Measurements from ENCODE around the gene AFAP1. TPM values are rescaled to one million over a fixed set of nuclear protein-coding genes. Genes with fewer than 3 reads are reported as not detected.

Gene AFAP1
- total RNA-seq, 1 donor from 2014 or later = 67.9 TPM

GRCh38 chr4:7788193-7788592 lies 151.5 kb downstream of the AFAP1 start:
- peaks cover 95% of the 10 kb centered on the region for H3K79me2 ChIP-seq (ENCODE audit: insufficient read depth, low read length)
- H3K27ac ChIP-seq (ENCODE audit: low read depth, low read length) = no peak overlapping the region

GRCh38 chr4:7787681-7788141 lies 151.9 kb downstream of the AFAP1 start:
- H3K27ac ChIP-seq (ENCODE audit: low read depth, low read length) = no peak overlapping the region
- peaks cover 66% of the 10 kb centered on the region for H3K36me3 ChIP-seq (ENCODE audit: insufficient read depth, low read length)
- no peak overlapping the region for H3K4me3 ChIP-seq (ENCODE audit: insufficient read depth, low read depth, low read length)
- Mint-ChIP-seq H3K36me3 (ENCODE audit: low read depth, unreplicated experiment) (peaks cover 28% of the 10 kb centered on the region), H3K9me3 (ENCODE audit: unreplicated experiment) (no peaks in the 10 kb centered on the region), H3K27me3 (ENCODE audit: low read depth, unreplicated experiment) (no peaks in the 10 kb centered on the region), H3K27ac (ENCODE audit: unreplicated experiment) (no peak overlapping the region), H3K4me1 (ENCODE audit: low read depth, unreplicated experiment) (no peaks in the 10 kb centered on the region), H3K4me3 (ENCODE audit: unreplicated experiment) (no peak overlapping the region)
- peaks cover 86% of the 10 kb centered on the region for H4K20me1 ChIP-seq (ENCODE audit: insufficient read depth, low read length)
- H3K4me1 ChIP-seq (ENCODE audit: insufficient read depth, low read length) = peaks cover 6% of the 10 kb centered on the region
- H2AFZ ChIP-seq (ENCODE audit: low read depth, low read length) = no peak overlapping the region
- FAIRE-seq = no peak
- DNase-seq (ENCODE audit: low read depth) = no peak
- H3K27me3 ChIP-seq (ENCODE audit: insufficient read depth, low read length) = no peaks in the 10 kb centered on the region
- no peaks in the 10 kb centered on the region for H3K9me3 ChIP-seq (ENCODE audit: insufficient read depth, low read depth, low read length)
- H3K79me2 ChIP-seq (ENCODE audit: insufficient read depth, low read length) = peaks cover 93% of the 10 kb centered on the region
- TF ChIP-seq EZH2 (IDR thresholded peaks at IDR 0.05; ENCODE audit: insufficient read depth, low read length) (no peak), CTCF (IDR thresholded peaks at IDR 0.05; ENCODE audit: insufficient read depth, low read depth, low read length) (no peak)
- no peak overlapping the region for H3K4me2 ChIP-seq (ENCODE audit: low read length)
- no peak overlapping the region for H3K9ac ChIP-seq (ENCODE audit: low read length)

More at GRCh38 chr4:7788193-7788592, 151.5 kb downstream of the AFAP1 start:
- Histone ChIP-seq H3K4me3 (ENCODE audit: insufficient read depth, low read depth, low read length) (no peak overlapping the region), H3K4me1 (ENCODE audit: insufficient read depth, low read length) (peaks cover 6% of the 10 kb centered on the region), H3K9me3 (ENCODE audit: insufficient read depth, low read depth, low read length) (no peaks in the 10 kb centered on the region), H4K20me1 (ENCODE audit: insufficient read depth, low read length) (peaks cover 88% of the 10 kb centered on the region), H3K9ac (ENCODE audit: low read length) (no peak overlapping the region), H3K36me3 (ENCODE audit: insufficient read depth, low read length) (peaks cover 69% of the 10 kb centered on the region), H2AFZ (ENCODE audit: low read depth, low read length) (no peak overlapping the region), H3K4me2 (ENCODE audit: low read length) (no peak overlapping the region), H3K27me3 (ENCODE audit: insufficient read depth, low read length) (no peaks in the 10 kb centered on the region)
- peaks cover 28% of the 10 kb centered on the region for H3K36me3 Mint-ChIP-seq (ENCODE audit: low read depth, unreplicated experiment)
- no peak for TF ChIP-seq CTCF (IDR thresholded peaks at IDR 0.05; ENCODE audit: insufficient read depth, low read depth, low read length)
- no peak for TF ChIP-seq EZH2 (IDR thresholded peaks at IDR 0.05; ENCODE audit: insufficient read depth, low read length)
- DNase-seq (ENCODE audit: low read depth) (no peak), FAIRE-seq (no peak)
- no peaks in the 10 kb centered on the region for H3K9me3 Mint-ChIP-seq (ENCODE audit: unreplicated experiment)
- H3K27ac Mint-ChIP-seq (ENCODE audit: unreplicated experiment) = no peak overlapping the region
- H3K27me3 Mint-ChIP-seq (ENCODE audit: low read depth, unreplicated experiment) = no peaks in the 10 kb centered on the region
- H3K4me1 Mint-ChIP-seq (ENCODE audit: low read depth, unreplicated experiment) = no peaks in the 10 kb centered on the region
- no peak overlapping the region for H3K4me3 Mint-ChIP-seq (ENCODE audit: unreplicated experiment)

GRCh38 chr4:7787067-7787466 lies 152.6 kb downstream of the AFAP1 start:
- FAIRE-seq (no peak), DNase-seq (ENCODE audit: low read depth) (no peak)
- no peak overlapping the region for H3K4me2 ChIP-seq (ENCODE audit: low read length)
- peaks cover 59% of the 10 kb centered on the region for H3K36me3 ChIP-seq (ENCODE audit: insufficient read depth, low read length)
- H3K79me2 ChIP-seq (ENCODE audit: insufficient read depth, low read length) = peaks cover 89% of the 10 kb centered on the region
- no peak overlapping the region for H3K4me3 ChIP-seq (ENCODE audit: insufficient read depth, low read depth, low read length)
- Mint-ChIP-seq H3K9me3 (ENCODE audit: unreplicated experiment) (no peaks in the 10 kb centered on the region), H3K4me3 (ENCODE audit: unreplicated experiment) (no peak overlapping the region), H3K27ac (ENCODE audit: unreplicated experiment) (no peak overlapping the region), H3K4me1 (ENCODE audit: low read depth, unreplicated experiment) (no peaks in the 10 kb centered on the region), H3K27me3 (ENCODE audit: low read depth, unreplicated experiment) (no peaks in the 10 kb centered on the region), H3K36me3 (ENCODE audit: low read depth, unreplicated experiment) (peaks cover 28% of the 10 kb centered on the region)
- H3K27ac ChIP-seq (ENCODE audit: low read depth, low read length) = no peak overlapping the region
- no peak overlapping the region for H2AFZ ChIP-seq (ENCODE audit: low read depth, low read length)
- H4K20me1 ChIP-seq (ENCODE audit: insufficient read depth, low read length) = peaks cover 86% of the 10 kb centered on the region
- no peak overlapping the region for H3K9ac ChIP-seq (ENCODE audit: low read length)
- no peak for TF ChIP-seq EZH2 (IDR thresholded peaks at IDR 0.05; ENCODE audit: insufficient read depth, low read length)
- TF ChIP-seq CTCF (IDR thresholded peaks at IDR 0.05; ENCODE audit: insufficient read depth, low read depth, low read length) = no peak
- H3K9me3 ChIP-seq (ENCODE audit: insufficient read depth, low read depth, low read length) = no peaks in the 10 kb centered on the region
- peaks cover 11% of the 10 kb centered on the region for H3K4me1 ChIP-seq (ENCODE audit: insufficient read depth, low read length)
- no peaks in the 10 kb centered on the region for H3K27me3 ChIP-seq (ENCODE audit: insufficient read depth, low read length)

Data from astrocyte (in vitro differentiated cells and primary cell).